Neural cell (in vitro differentiated cells): Measurements from ENCODE around the gene NT5E. TPM values are rescaled to one million over a fixed set of nuclear protein-coding genes. Genes with fewer than 3 reads are reported as not detected.

Experiments used
- H2AFZ ChIP-seq: fragments of 200-600, 300-800 bp; sonication (generic), shearing (Covaris generic); 2 replicates; pipeline ENCODE4 v1.6.0; 2014; ENCODE audit warnings: low read depth, mild to moderate bottlenecking, antibody characterized with exemption, low read length, moderate library complexity
- H3F3A ChIP-seq: fragments of 200-600 bp; shearing (Covaris generic); 2 replicates; pipeline ENCODE4 v1.6.1; 2016; ENCODE audit warnings: mild to moderate bottlenecking, moderate library complexity, mixed read lengths, antibody characterized with exemption, low read length; ENCODE audit not compliant: insufficient read depth, poor library complexity, severe bottlenecking
- H3K27ac ChIP-seq: fragments of 200-600, 300-800 bp; sonication (generic), shearing (Covaris generic); 2 replicates; pipeline ENCODE4 v1.5.1; 2014; ENCODE audit warnings: mild to moderate bottlenecking, low read length, moderate library complexity
- H3K27me3 ChIP-seq: fragments of 300-800, 200-600 bp; sonication (generic), shearing (Covaris generic); 2 replicates; pipeline ENCODE4 v1.6.0; 2014; ENCODE audit warnings: mild to moderate bottlenecking, low read depth, low read length, moderate library complexity; ENCODE audit not compliant: insufficient read depth
- H3K36me3 ChIP-seq: fragments of 300-800, 200-600 bp; sonication (generic), shearing (Covaris generic); 2 replicates; pipeline ENCODE4 v1.5.1; 2014; ENCODE audit warnings: mild to moderate bottlenecking, antibody characterized with exemption, low read length, moderate library complexity; ENCODE audit not compliant: insufficient read depth
- H3K4me2 ChIP-seq: fragments of 300-800, 200-600 bp; sonication (generic), shearing (Covaris generic); 2 replicates; pipeline ENCODE4 v1.6.0; 2014; ENCODE audit warnings: mild to moderate bottlenecking, low read length
- H3K4me3 ChIP-seq: fragments of 300-800, 200-600 bp; sonication (generic), shearing (Covaris generic); 2 replicates; pipeline ENCODE4 v1.5.1; 2014; ENCODE audit warnings: mild to moderate bottlenecking, low read length, moderate library complexity
- H3K79me2 ChIP-seq: fragments of 200-600 bp; shearing (Covaris generic); replicated peaks from 2 replicates; pipeline ENCODE4 v1.6.0; 2014; ENCODE audit warnings: mild to moderate bottlenecking, low read length, moderate library complexity; ENCODE audit not compliant: insufficient read depth
- H3K9ac ChIP-seq: fragments of 300-800, 200-600 bp; sonication (generic), shearing (Covaris generic); 2 replicates; pipeline ENCODE4 v1.6.1; 2016; ENCODE audit warnings: mild to moderate bottlenecking, low read length, mixed read lengths
- H3K9me2 ChIP-seq: fragments of 200-600 bp; shearing (Covaris generic); 2 replicates; pipeline ENCODE4 v1.6.1; 2016; ENCODE audit warnings: mild to moderate bottlenecking, low read length, mixed read lengths; ENCODE audit not compliant: insufficient read depth
- H3K9me3 ChIP-seq: fragments of 200-600, 300-800 bp; sonication (generic), shearing (Covaris generic); 2 replicates; pipeline ENCODE4 v1.6.1; 2016; ENCODE audit warnings: mild to moderate bottlenecking, mixed run types, low read length, moderate library complexity, mixed read lengths
- H4K20me1 ChIP-seq: fragments of 200-600 bp; shearing (Covaris generic); 2 replicates; pipeline ENCODE4 v1.6.1; 2016; ENCODE audit warnings: mild to moderate bottlenecking, mixed run types; ENCODE audit not compliant: insufficient read depth
- EP300 ChIP-seq: fragments of 450-650 bp; conservative IDR thresholded peaks from 2 replicates; pipeline ENCODE4 v1.6.1; 2014; ENCODE audit warnings: antibody characterized with exemption, mild to moderate bottlenecking, moderate library complexity; ENCODE audit not compliant: poor library complexity, severe bottlenecking
- EZH2 ChIP-seq: fragments of 200-600, 300-800 bp; shearing (Covaris generic), sonication (generic); IDR thresholded peaks from 2 replicates; pipeline ENCODE4 v1.6.1; 2014; ENCODE audit warnings: antibody characterized with exemption, low read length, borderline replicate concordance, mild to moderate bottlenecking; ENCODE audit not compliant: insufficient read depth, poor library complexity, severe bottlenecking
- MXI1 ChIP-seq: fragments of 450-650 bp; conservative IDR thresholded peaks from 2 replicates; pipeline ENCODE4 v1.6.1; 2014; ENCODE audit warnings: antibody characterized with exemption, mild to moderate bottlenecking; ENCODE audit not compliant: poor library complexity, severe bottlenecking
- POLR2AphosphoS5 ChIP-seq: IDR thresholded peaks from 2 replicates; pipeline ENCODE4 v1.6.1; 2012
- RAD21 ChIP-seq: fragments of 450-650 bp; conservative IDR thresholded peaks from 2 replicates; pipeline ENCODE4 v1.6.1; 2014; ENCODE audit warnings: antibody characterized with exemption, mild to moderate bottlenecking, moderate library complexity
- SMC3 ChIP-seq: fragments of 450-650 bp; conservative IDR thresholded peaks from 2 replicates; pipeline ENCODE4 v1.6.1; 2014; ENCODE audit warnings: antibody characterized with exemption, mild to moderate bottlenecking, moderate library complexity; ENCODE audit not compliant: poor library complexity
- TAF1 ChIP-seq: IDR thresholded peaks from 2 replicates; pipeline ENCODE4 v1.6.1; 2012; ENCODE audit warnings: low read depth
- polyA plus RNA-seq: library from polyadenylated mRNA; depleted of rRNA; stranded (reverse); fragments of >200 nt; gene quantifications from 2 replicates; pipeline ENCODE4 v1.2.3, GENCODE V29; 2014
- TF ChIP-seq, protein P1 (sequence below): IDR thresholded peaks from 2 replicates; pipeline ENCODE4 v1.6.1; 2012; ENCODE audit warnings: borderline replicate concordance
- TF ChIP-seq, protein P2 (sequence below): fragments of 450-650 bp; IDR thresholded peaks from 2 replicates; pipeline ENCODE4 v1.5.1; 2014; ENCODE audit warnings: antibody characterized with exemption, mild to moderate bottlenecking, moderate library complexity; ENCODE audit not compliant: poor library complexity, severe bottlenecking

Gene NT5E
- polyA plus RNA-seq, 1 donor from 2014 or later: not detected

DNA sequence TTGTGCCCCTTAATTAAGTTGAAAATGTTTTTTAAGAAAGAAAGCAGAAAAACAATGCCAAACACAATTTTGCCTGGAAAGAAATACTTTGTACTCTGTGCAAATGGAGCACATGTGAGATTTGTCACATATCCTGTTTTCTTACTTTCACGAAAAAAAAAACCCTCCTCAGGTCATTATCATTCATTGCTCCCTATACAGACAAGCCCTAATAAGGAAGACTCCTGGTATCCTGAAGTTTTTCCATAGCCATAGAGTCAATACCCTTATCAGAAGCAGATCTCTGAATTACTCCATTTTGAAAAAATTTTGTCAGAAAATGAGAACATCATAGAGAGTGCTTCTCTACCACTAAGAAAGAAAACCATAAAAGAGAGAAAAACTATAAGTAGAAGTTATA is 14.0 kb upstream of the NT5E start:
- no peaks in the 10 kb centered on the region for H3K9me3 ChIP-seq
- H4K20me1 ChIP-seq: no peaks in the 10 kb centered on the region
- no peak overlapping the region for H3K4me3 ChIP-seq
- no peak overlapping the region for H3K9ac ChIP-seq
- no peaks in the 10 kb centered on the region for H3K27me3 ChIP-seq
- H3K27ac ChIP-seq: no peak overlapping the region
- no peak overlapping the region for H2AFZ ChIP-seq
- H3F3A ChIP-seq: no peaks in the 10 kb centered on the region
- H3K4me2 ChIP-seq: no peak overlapping the region
- H3K9me2 ChIP-seq: no peaks in the 10 kb centered on the region
- TF ChIP-seq MXI1: no peak
- TF ChIP-seq TAF1: no peak
- no peak for TF ChIP-seq EZH2
- no peaks in the 10 kb centered on the region for H3K79me2 ChIP-seq
- no peaks in the 10 kb centered on the region for H3K36me3 ChIP-seq

DNA sequence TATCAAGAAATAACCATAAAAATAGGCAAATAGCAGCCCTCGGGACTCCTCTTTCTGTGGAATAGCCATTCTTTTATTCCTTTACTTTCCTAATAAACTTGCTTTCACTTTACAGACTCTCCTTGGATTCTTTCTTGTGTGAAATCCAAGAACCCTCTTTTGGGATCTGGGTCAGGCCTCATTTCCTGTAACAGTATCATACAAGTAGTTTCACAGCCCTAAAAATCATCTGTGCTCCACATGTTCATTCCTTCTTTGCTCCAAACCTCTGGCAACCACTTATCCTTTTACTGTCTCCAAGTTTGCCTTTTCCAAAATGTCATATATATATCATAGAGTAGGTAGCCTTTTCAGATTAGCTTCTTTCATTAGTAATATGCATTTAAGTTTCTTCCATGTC is 13.5 kb upstream of the NT5E start:
- TF ChIP-seq, protein P1, sequence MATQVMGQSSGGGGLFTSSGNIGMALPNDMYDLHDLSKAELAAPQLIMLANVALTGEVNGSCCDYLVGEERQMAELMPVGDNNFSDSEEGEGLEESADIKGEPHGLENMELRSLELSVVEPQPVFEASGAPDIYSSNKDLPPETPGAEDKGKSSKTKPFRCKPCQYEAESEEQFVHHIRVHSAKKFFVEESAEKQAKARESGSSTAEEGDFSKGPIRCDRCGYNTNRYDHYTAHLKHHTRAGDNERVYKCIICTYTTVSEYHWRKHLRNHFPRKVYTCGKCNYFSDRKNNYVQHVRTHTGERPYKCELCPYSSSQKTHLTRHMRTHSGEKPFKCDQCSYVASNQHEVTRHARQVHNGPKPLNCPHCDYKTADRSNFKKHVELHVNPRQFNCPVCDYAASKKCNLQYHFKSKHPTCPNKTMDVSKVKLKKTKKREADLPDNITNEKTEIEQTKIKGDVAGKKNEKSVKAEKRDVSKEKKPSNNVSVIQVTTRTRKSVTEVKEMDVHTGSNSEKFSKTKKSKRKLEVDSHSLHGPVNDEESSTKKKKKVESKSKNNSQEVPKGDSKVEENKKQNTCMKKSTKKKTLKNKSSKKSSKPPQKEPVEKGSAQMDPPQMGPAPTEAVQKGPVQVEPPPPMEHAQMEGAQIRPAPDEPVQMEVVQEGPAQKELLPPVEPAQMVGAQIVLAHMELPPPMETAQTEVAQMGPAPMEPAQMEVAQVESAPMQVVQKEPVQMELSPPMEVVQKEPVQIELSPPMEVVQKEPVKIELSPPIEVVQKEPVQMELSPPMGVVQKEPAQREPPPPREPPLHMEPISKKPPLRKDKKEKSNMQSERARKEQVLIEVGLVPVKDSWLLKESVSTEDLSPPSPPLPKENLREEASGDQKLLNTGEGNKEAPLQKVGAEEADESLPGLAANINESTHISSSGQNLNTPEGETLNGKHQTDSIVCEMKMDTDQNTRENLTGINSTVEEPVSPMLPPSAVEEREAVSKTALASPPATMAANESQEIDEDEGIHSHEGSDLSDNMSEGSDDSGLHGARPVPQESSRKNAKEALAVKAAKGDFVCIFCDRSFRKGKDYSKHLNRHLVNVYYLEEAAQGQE: no peak
- Histone ChIP-seq H3K9me3 (no peaks in the 10 kb centered on the region), H3K9ac (no peak overlapping the region), H3K36me3 (no peaks in the 10 kb centered on the region), H2AFZ (no peak overlapping the region), H3K4me2 (no peak overlapping the region), H3K27ac (no peak overlapping the region), H3K79me2 (no peaks in the 10 kb centered on the region), H3K4me3 (no peak overlapping the region), H3K27me3 (no peaks in the 10 kb centered on the region), H3F3A (no peaks in the 10 kb centered on the region), H4K20me1 (no peaks in the 10 kb centered on the region), H3K9me2 (no peaks in the 10 kb centered on the region)

DNA sequence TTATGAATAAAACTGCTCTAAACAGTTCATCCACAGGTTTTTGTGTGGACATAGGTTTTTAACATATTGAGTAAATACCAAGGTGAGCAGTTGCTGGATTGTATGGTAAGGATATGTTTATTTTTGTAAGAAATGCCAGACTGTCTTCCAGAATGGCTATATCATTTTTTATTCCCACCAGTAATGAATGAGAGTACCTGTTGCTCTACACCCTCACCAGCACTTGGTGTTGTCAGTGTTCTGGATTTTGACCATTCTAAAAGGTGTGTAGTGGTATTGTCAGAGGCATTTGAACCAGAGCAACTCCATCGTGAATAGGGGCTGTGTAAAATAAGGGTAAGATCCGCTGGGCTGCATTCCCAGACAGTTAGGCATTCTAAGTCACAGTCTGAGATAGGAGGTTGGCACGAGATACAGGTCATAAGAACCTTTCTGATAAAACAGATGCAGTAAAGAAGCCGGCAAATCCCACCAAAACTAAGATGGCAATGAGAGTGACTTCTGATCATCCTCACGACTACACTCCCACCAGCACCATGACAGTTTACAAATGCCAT is 12.9 kb upstream of the NT5E start:
- no peak overlapping the region for H3K4me3 ChIP-seq
- no peaks in the 10 kb centered on the region for H4K20me1 ChIP-seq
- no peaks in the 10 kb centered on the region for H3K27me3 ChIP-seq
- no peak for TF ChIP-seq POLR2AphosphoS5
- TF ChIP-seq, protein P1: no peak
- no peak for TF ChIP-seq EP300
- no peak for TF ChIP-seq SMC3
- TF ChIP-seq, protein P2, sequence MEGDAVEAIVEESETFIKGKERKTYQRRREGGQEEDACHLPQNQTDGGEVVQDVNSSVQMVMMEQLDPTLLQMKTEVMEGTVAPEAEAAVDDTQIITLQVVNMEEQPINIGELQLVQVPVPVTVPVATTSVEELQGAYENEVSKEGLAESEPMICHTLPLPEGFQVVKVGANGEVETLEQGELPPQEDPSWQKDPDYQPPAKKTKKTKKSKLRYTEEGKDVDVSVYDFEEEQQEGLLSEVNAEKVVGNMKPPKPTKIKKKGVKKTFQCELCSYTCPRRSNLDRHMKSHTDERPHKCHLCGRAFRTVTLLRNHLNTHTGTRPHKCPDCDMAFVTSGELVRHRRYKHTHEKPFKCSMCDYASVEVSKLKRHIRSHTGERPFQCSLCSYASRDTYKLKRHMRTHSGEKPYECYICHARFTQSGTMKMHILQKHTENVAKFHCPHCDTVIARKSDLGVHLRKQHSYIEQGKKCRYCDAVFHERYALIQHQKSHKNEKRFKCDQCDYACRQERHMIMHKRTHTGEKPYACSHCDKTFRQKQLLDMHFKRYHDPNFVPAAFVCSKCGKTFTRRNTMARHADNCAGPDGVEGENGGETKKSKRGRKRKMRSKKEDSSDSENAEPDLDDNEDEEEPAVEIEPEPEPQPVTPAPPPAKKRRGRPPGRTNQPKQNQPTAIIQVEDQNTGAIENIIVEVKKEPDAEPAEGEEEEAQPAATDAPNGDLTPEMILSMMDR: no peak
- no peak for TF ChIP-seq MXI1
- no peak for TF ChIP-seq RAD21
- TF ChIP-seq TAF1: no peak
- TF ChIP-seq EZH2: no peak
- no peaks in the 10 kb centered on the region for H3K36me3 ChIP-seq
- H2AFZ ChIP-seq: no peak overlapping the region
- H3K4me2 ChIP-seq: no peak overlapping the region
- no peaks in the 10 kb centered on the region for H3F3A ChIP-seq
- H3K9me3 ChIP-seq: no peaks in the 10 kb centered on the region
- H3K9ac ChIP-seq: no peak overlapping the region
- no peak overlapping the region for H3K27ac ChIP-seq
- H3K79me2 ChIP-seq: no peaks in the 10 kb centered on the region
- no peaks in the 10 kb centered on the region for H3K9me2 ChIP-seq
